GM23338 (cell line): ENCODE data around the gene HS6ST3.

Source experiments
- CREB1 ChIP-seq: fragments of 250-450 bp; sonication (Bioruptor Pico); IDR thresholded peaks from 2 replicates; pipeline ENCODE4 v1.5.0; 2020; ENCODE audit warnings: low read depth, mild to moderate bottlenecking, moderate library complexity
- EZH2 ChIP-seq: fragments of 200-600 bp; sonication (generic); IDR thresholded peaks from one replicate; pipeline ENCODE4 v1.8.0; 2017; ENCODE audit warnings: antibody characterized with exemption, mild to moderate bottlenecking, low read depth; ENCODE audit not compliant: unreplicated experiment
- EZH2phosphoT487 ChIP-seq: fragments of 200-600 bp; sonication (generic); IDR thresholded peaks from one replicate; pipeline ENCODE4 v1.8.1; 2018; ENCODE audit warnings: antibody characterized with exemption; ENCODE audit not compliant: unreplicated experiment
- POLR2AphosphoS5 ChIP-seq: IDR thresholded peaks from 2 replicates; pipeline ENCODE4 v1.6.1; 2016; ENCODE audit warnings: antibody characterized with exemption, low read depth
- STAT1 ChIP-seq: IDR thresholded peaks from one replicate; pipeline ENCODE4 v1.6.1; 2016; ENCODE audit warnings: antibody characterized with exemption; ENCODE audit not compliant: unreplicated experiment
- ZNF114 ChIP-seq: fragments of 250-450 bp; sonication (Bioruptor Pico); IDR thresholded peaks from 2 replicates; pipeline ENCODE4 v1.5.0; 2020; ENCODE audit warnings: mild to moderate bottlenecking, moderate library complexity
- ZNF331 ChIP-seq: fragments of 250-450 bp; sonication (Bioruptor Pico); IDR thresholded peaks from 2 replicates; pipeline ENCODE4 v1.5.0; 2020; ENCODE audit warnings: low read depth, mild to moderate bottlenecking, moderate library complexity
- TF ChIP-seq, protein P1 (sequence below): IDR thresholded peaks from one replicate; pipeline ENCODE4 v1.6.1; 2018; ENCODE audit warnings: antibody characterized with exemption; ENCODE audit not compliant: unreplicated experiment
- TF ChIP-seq, protein P2 (sequence below), 2 experiments: fragments of 200-600 bp in 1 of 2; sonication (generic) in 1 of 2; conservative IDR thresholded peaks; 2 replicates each; pipeline versions ENCODE4 v1.5.1 to v1.6.1; 2016 to 2017; ENCODE audit warnings: antibody characterized with exemption in 2 of 2, low read depth in 2 of 2, mild to moderate bottlenecking in 2 of 2, moderate library complexity in 1 of 2

GRCh38 chr13:96202315-96202714 lies 112.4 kb downstream of the HS6ST3 start:
- no peak for TF ChIP-seq EZH2
- TF ChIP-seq, protein P1, sequence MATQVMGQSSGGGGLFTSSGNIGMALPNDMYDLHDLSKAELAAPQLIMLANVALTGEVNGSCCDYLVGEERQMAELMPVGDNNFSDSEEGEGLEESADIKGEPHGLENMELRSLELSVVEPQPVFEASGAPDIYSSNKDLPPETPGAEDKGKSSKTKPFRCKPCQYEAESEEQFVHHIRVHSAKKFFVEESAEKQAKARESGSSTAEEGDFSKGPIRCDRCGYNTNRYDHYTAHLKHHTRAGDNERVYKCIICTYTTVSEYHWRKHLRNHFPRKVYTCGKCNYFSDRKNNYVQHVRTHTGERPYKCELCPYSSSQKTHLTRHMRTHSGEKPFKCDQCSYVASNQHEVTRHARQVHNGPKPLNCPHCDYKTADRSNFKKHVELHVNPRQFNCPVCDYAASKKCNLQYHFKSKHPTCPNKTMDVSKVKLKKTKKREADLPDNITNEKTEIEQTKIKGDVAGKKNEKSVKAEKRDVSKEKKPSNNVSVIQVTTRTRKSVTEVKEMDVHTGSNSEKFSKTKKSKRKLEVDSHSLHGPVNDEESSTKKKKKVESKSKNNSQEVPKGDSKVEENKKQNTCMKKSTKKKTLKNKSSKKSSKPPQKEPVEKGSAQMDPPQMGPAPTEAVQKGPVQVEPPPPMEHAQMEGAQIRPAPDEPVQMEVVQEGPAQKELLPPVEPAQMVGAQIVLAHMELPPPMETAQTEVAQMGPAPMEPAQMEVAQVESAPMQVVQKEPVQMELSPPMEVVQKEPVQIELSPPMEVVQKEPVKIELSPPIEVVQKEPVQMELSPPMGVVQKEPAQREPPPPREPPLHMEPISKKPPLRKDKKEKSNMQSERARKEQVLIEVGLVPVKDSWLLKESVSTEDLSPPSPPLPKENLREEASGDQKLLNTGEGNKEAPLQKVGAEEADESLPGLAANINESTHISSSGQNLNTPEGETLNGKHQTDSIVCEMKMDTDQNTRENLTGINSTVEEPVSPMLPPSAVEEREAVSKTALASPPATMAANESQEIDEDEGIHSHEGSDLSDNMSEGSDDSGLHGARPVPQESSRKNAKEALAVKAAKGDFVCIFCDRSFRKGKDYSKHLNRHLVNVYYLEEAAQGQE: no peak
- TF ChIP-seq, protein P2, sequence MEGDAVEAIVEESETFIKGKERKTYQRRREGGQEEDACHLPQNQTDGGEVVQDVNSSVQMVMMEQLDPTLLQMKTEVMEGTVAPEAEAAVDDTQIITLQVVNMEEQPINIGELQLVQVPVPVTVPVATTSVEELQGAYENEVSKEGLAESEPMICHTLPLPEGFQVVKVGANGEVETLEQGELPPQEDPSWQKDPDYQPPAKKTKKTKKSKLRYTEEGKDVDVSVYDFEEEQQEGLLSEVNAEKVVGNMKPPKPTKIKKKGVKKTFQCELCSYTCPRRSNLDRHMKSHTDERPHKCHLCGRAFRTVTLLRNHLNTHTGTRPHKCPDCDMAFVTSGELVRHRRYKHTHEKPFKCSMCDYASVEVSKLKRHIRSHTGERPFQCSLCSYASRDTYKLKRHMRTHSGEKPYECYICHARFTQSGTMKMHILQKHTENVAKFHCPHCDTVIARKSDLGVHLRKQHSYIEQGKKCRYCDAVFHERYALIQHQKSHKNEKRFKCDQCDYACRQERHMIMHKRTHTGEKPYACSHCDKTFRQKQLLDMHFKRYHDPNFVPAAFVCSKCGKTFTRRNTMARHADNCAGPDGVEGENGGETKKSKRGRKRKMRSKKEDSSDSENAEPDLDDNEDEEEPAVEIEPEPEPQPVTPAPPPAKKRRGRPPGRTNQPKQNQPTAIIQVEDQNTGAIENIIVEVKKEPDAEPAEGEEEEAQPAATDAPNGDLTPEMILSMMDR (conservative IDR thresholded peaks at IDR 0.05; ENCODE audit: low read depth in 2 of 2): no peak
- no peak for TF ChIP-seq STAT1
- TF ChIP-seq EZH2phosphoT487: no peak
- TF ChIP-seq POLR2AphosphoS5: no peak
- TF ChIP-seq CREB1 (CRISPR knock-in tag): no peak
- TF ChIP-seq ZNF331 (CRISPR knock-in tag): no peak
- TF ChIP-seq ZNF114 (CRISPR knock-in tag): no peak
